DMS53 treated with DMSO at 0.1 percent for 48 hours (cell line): ENCODE results near the gene SPAG9.

Experiments used
- DNase-seq: peaks from one replicate; lab custom pipeline; 2025; ENCODE audit not compliant: unreplicated experiment; lab: John Stamatoyannopoulos, UW

SPAG9 gene

GRCh38 chr17:50922721-50923405, 197.8 kb downstream of the SPAG9 start:
- no peak for DNase-seq

GRCh38 chr17:50922107-50922506, 198.6 kb downstream of the SPAG9 start:
- no peak for DNase-seq

- no peak for DNase-seq
These were observed 199.6 kb downstream of the SPAG9 start for GRCh38 chr17:50920891-50921586.

GRCh38 chr17:50920041-50920410, 200.6 kb downstream of the SPAG9 start:
- no peak for DNase-seq

- peak; percentile 98 for DNase-seq
These were observed 201.2 kb downstream of the SPAG9 start for GRCh38 chr17:50919321-50920040.

GRCh38 chr17:50918933-50919296, 201.8 kb downstream of the SPAG9 start:
- no peak for DNase-seq

GRCh38 chr17:50918071-50918932, 202.4 kb downstream of the SPAG9 start:
- DNase-seq = no peak

GRCh38 chr17:50917418-50917743, 203.3 kb downstream of the SPAG9 start:
- no peak for DNase-seq

- no peak for DNase-seq
These were observed 203.8 kb downstream of the SPAG9 start for GRCh38 chr17:50916708-50917417.

GRCh38 chr17:50916026-50916707, 204.5 kb downstream of the SPAG9 start:
- DNase-seq = no peak

GRCh38 chr17:50914505-50915063, 206.1 kb downstream of the SPAG9 start:
- DNase-seq = no peak

- DNase-seq = no peak
These were observed 207.5 kb downstream of the SPAG9 start for GRCh38 chr17:50913120-50913519.
